ENCODE data around the gene PTGES3L. TPM values are rescaled to one million over a fixed set of nuclear protein-coding genes. Genes with fewer than 3 reads are reported as not detected.

The PTGES3L gene
- 1.2 TPM for total RNA-seq

GRCh38 chr17:42979511-42980273, at the start of gene PTGES3L:
Gene PTGES3L (minus strand): TSS chr17:42980080. CDS start chr17:42980053, 27 bp downstream.
- no peak for DNase-seq

GRCh38 chr17:43028221-43028861, 48.5 kb upstream of the PTGES3L start:
- no peak for DNase-seq

- no peak for DNase-seq
These were observed 47.5 kb upstream of the PTGES3L start for GRCh38 chr17:43027091-43028032.

GRCh38 chr17:43026595-43026994, 46.7 kb upstream of the PTGES3L start:
- no peak for DNase-seq

GRCh38 chr17:43025766-43026537, 46.1 kb upstream of the PTGES3L start:
- DNase-seq, result no peak

- DNase-seq, result no peak
These were observed 45.4 kb upstream of the PTGES3L start for GRCh38 chr17:43025290-43025657.

- peak; percentile 82 for DNase-seq
These were observed 44.8 kb upstream of the PTGES3L start, which contains the start of gene RND2 for GRCh38 chr17:43024407-43025289. Gene RND2 (plus strand): TSS chr17:43025231. CDS start chr17:43025348, 117 bp downstream.

GRCh38 chr17:43021741-43022512, 42.0 kb upstream of the PTGES3L start, which contains the start of gene VAT1:
Gene VAT1 (minus strand): TSS chr17:43022385. CDS start chr17:43022322, 63 bp downstream.
- peak; percentile 62 for DNase-seq

- DNase-seq, result no peak
These were observed 41.2 kb upstream of the PTGES3L start for GRCh38 chr17:43020789-43021740.

GRCh38 chr17:43020030-43020621, 40.2 kb upstream of the PTGES3L start:
- no peak for DNase-seq

GRCh38 chr17:43019418-43019817, 39.5 kb upstream of the PTGES3L start:
- no peak for DNase-seq

- DNase-seq, result no peak
These were observed 39.1 kb upstream of the PTGES3L start for GRCh38 chr17:43018932-43019331.

GRCh38 chr17:43018008-43018853, 38.4 kb upstream of the PTGES3L start:
- DNase-seq, result no peak

GRCh38 chr17:43016216-43016615, 36.3 kb upstream of the PTGES3L start:
- DNase-seq, result no peak

- no peak for DNase-seq
These were observed 35.7 kb upstream of the PTGES3L start for GRCh38 chr17:43015579-43015978.

- DNase-seq, result no peak
These were observed 35.0 kb upstream of the PTGES3L start for GRCh38 chr17:43014649-43015542.
